ENCODE results near the gene TRIO.

GRCh38 chr5:14518638-14519037 is 375.5 kb downstream of the TRIO start:
- TF ChIP-seq CTCF (IDR thresholded peaks at IDR 0.05) (no peak), POLR2A (IDR thresholded peaks at IDR 0.05) (no peak)
